Measurements from ENCODE around the gene LIN28B.

GRCh38 chr6:105029581-105029980, 72.7 kb downstream of the LIN28B start:
- TF ChIP-seq, protein P1, sequence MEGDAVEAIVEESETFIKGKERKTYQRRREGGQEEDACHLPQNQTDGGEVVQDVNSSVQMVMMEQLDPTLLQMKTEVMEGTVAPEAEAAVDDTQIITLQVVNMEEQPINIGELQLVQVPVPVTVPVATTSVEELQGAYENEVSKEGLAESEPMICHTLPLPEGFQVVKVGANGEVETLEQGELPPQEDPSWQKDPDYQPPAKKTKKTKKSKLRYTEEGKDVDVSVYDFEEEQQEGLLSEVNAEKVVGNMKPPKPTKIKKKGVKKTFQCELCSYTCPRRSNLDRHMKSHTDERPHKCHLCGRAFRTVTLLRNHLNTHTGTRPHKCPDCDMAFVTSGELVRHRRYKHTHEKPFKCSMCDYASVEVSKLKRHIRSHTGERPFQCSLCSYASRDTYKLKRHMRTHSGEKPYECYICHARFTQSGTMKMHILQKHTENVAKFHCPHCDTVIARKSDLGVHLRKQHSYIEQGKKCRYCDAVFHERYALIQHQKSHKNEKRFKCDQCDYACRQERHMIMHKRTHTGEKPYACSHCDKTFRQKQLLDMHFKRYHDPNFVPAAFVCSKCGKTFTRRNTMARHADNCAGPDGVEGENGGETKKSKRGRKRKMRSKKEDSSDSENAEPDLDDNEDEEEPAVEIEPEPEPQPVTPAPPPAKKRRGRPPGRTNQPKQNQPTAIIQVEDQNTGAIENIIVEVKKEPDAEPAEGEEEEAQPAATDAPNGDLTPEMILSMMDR (conservative IDR thresholded peaks at IDR 0.05 in 1 of 2, IDR thresholded peaks at IDR 0.05 in 1 of 2; ENCODE audit: low read depth in 1 of 2, low read length in 2 of 2) = no peak
- TF ChIP-seq EZH2 (IDR thresholded peaks at IDR 0.05; ENCODE audit: low read length, missing control alignments) = no peak
